HEK293T (cell line): Measurements from ENCODE around the gene EIPR1.

Source experiments
- BHLHE40 ChIP-seq: fragments of 450-650 bp; IDR thresholded peaks from 2 replicates; pipeline ENCODE4 v1.6.1; 2016; ENCODE audit warnings: mild to moderate bottlenecking, moderate library complexity, borderline replicate concordance
- CTBP1 ChIP-seq: fragments of 450-650 bp; IDR thresholded peaks from 2 replicates; pipeline ENCODE4 v1.6.1; 2016; ENCODE audit warnings: borderline replicate concordance
- NFRKB ChIP-seq: fragments of 450-650 bp; IDR thresholded peaks from 2 replicates; pipeline ENCODE4 v1.6.1; 2016; ENCODE audit warnings: mild to moderate bottlenecking, moderate library complexity
- TARDBP ChIP-seq: fragments of 450-650 bp; IDR thresholded peaks from 2 replicates; pipeline ENCODE4 v1.6.1; 2016

GRCh38 chr2:3272761-3273160, 104.9 kb downstream of the EIPR1 start:
- TF ChIP-seq CTBP1 (no peak), BHLHE40 (no peak), NFRKB (no peak), TARDBP (no peak)
